DND-41 (cell line): Measurements from ENCODE around the gene ZNF343.

Experiments
- ATAC-seq: fragments of 200-7000 bp; cut with Tn5 transposase; 3 replicates; pipeline ENCODE4 v1.9.1; 2021; ENCODE audit warnings: low read depth; ENCODE audit not compliant: insufficient read depth
- DNase-seq: peaks from one replicate; pipeline ENCODE4 v3.0.0-alpha.2; 2020
- H2AFZ ChIP-seq: 2 replicates; pipeline ENCODE4 v1.6.0; 2012; ENCODE audit warnings: low read depth, low read length
- H3K27ac ChIP-seq: 2 replicates; pipeline ENCODE4 v1.5.1; 2012; ENCODE audit warnings: low read length, inconsistent platforms
- H3K27me3 ChIP-seq: fragments of 200-600 bp; sonication (generic); 2 replicates; pipeline ENCODE4 v1.6.0; 2012; ENCODE audit warnings: low read length, mild to moderate bottlenecking, inconsistent platforms; ENCODE audit not compliant: insufficient read depth, poor library complexity
- H3K36me3 ChIP-seq: 2 replicates; pipeline ENCODE4 v1.5.1; 2012; ENCODE audit warnings: low read length, inconsistent platforms; ENCODE audit not compliant: insufficient read depth
- H3K4me1 ChIP-seq: 2 replicates; pipeline ENCODE4 v1.5.1; 2012; ENCODE audit warnings: mild to moderate bottlenecking, low read length; ENCODE audit not compliant: insufficient read depth
- H3K4me2 ChIP-seq: 2 replicates; pipeline ENCODE4 v1.6.0; 2012; ENCODE audit warnings: mild to moderate bottlenecking, moderate library complexity, low read length, inconsistent platforms; ENCODE audit not compliant: insufficient read depth
- H3K4me3 ChIP-seq, 2 experiments: fragments of 200-600 bp in 1 of 2; shearing (Covaris generic) in 1 of 2; 2 replicates each; pipeline ENCODE4 v1.5.1; 2012 to 2016; ENCODE audit warnings: inconsistent platforms in 2 of 2, low read length in 2 of 2, mild to moderate bottlenecking in 2 of 2, low read depth in 1 of 2, moderate library complexity in 1 of 2
- H3K79me2 ChIP-seq: 2 replicates; pipeline ENCODE4 v1.6.0; 2012; ENCODE audit warnings: low read length, inconsistent platforms; ENCODE audit not compliant: insufficient read depth
- H3K9ac ChIP-seq: 2 replicates; pipeline ENCODE4 v1.6.0; 2012; ENCODE audit warnings: low read depth, mild to moderate bottlenecking, inconsistent platforms, low read length, moderate library complexity
- H3K9me3 ChIP-seq: 2 replicates; pipeline ENCODE4 v1.5.1; 2012; ENCODE audit warnings: low read length, moderate library complexity, mild to moderate bottlenecking, inconsistent platforms; ENCODE audit not compliant: insufficient read depth, severe bottlenecking
- H4K20me1 ChIP-seq: 2 replicates; pipeline ENCODE4 v1.6.0; 2012; ENCODE audit warnings: low read length; ENCODE audit not compliant: insufficient read depth
- EZH2 ChIP-seq: IDR thresholded peaks from 3 replicates; pipeline ENCODE4 v1.6.1; 2012; ENCODE audit warnings: borderline replicate concordance, low read depth, mild to moderate bottlenecking, moderate library complexity, low read length, inconsistent platforms; ENCODE audit not compliant: severe bottlenecking
- TF ChIP-seq, protein P1 (sequence below): IDR thresholded peaks from 2 replicates; pipeline ENCODE4 v1.5.1; 2012; ENCODE audit warnings: borderline replicate concordance, low read length, moderate library complexity, mild to moderate bottlenecking; ENCODE audit not compliant: poor library complexity, severe bottlenecking; ENCODE audit errors: extremely low read depth

The ZNF343 gene

DNA sequence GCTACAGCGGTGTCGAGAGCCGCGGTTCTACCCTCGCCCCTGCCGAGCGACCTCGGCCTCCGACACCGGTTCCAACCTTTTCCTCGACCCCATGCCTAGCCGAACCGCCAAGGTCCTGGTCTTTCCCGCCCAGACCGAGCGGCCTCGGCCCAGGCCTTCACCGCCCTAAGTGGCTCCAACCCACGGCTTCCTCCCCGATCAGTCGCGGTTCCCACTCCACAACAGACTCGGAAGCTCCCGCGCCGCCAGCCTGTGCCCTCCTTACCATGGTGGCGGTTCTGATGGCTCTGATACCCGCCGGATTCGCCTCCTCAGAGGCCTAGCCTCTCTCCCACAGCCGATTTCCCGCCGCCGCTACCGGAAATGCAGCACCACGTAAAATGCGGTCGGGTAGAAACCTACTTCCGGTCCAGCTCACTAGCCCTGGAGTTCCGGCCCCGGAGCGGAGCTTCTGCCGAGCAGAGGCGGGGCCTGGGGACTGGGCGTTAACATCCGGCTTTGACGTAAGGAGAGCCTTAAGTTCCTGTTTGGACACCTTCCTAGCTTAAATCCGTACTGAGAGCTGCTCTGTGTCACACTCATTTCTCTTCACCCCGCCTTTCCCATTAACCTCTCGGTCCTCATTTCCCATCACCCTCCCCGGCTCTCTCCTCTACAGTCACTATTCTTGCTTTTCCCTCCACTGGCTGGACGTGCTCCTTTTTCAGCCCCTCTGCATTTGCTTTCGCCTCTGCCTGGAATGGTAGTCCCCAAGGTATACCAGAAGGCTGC is 38.1 kb downstream of the ZNF343 start, which contains the start of gene SNRPB:
Gene SNRPB, minus strand, starts transcription at position 367 of the 771 bp plus-strand sequence. Its CDS starts 99 bp downstream, at position 268.
- Histone ChIP-seq H3K9me3 (no peaks in the 10 kb centered on the region), H3K4me3 (peak within 1 kb of the TSS; percentile 92 to 99), H2AFZ (peak within 1 kb of the TSS; percentile 74), H3K79me2 (peaks cover 50% of the 10 kb centered on the region), H4K20me1 (peaks cover 44% of the 10 kb centered on the region), H3K27ac (peak within 1 kb of the TSS; percentile 95), H3K27me3 (no peaks in the 10 kb centered on the region), H3K4me2 (peak within 1 kb of the TSS; percentile 63), H3K4me1 (peaks cover 43% of the 10 kb centered on the region), H3K36me3 (peaks cover 47% of the 10 kb centered on the region), H3K9ac (peak within 1 kb of the TSS; percentile 95)
- DNase-seq = peak; percentile 99
- ATAC-seq = peak; percentile 94
- TF ChIP-seq, protein P1, sequence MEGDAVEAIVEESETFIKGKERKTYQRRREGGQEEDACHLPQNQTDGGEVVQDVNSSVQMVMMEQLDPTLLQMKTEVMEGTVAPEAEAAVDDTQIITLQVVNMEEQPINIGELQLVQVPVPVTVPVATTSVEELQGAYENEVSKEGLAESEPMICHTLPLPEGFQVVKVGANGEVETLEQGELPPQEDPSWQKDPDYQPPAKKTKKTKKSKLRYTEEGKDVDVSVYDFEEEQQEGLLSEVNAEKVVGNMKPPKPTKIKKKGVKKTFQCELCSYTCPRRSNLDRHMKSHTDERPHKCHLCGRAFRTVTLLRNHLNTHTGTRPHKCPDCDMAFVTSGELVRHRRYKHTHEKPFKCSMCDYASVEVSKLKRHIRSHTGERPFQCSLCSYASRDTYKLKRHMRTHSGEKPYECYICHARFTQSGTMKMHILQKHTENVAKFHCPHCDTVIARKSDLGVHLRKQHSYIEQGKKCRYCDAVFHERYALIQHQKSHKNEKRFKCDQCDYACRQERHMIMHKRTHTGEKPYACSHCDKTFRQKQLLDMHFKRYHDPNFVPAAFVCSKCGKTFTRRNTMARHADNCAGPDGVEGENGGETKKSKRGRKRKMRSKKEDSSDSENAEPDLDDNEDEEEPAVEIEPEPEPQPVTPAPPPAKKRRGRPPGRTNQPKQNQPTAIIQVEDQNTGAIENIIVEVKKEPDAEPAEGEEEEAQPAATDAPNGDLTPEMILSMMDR = peak; percentile 2
- TF ChIP-seq EZH2 = no peak

DNA sequence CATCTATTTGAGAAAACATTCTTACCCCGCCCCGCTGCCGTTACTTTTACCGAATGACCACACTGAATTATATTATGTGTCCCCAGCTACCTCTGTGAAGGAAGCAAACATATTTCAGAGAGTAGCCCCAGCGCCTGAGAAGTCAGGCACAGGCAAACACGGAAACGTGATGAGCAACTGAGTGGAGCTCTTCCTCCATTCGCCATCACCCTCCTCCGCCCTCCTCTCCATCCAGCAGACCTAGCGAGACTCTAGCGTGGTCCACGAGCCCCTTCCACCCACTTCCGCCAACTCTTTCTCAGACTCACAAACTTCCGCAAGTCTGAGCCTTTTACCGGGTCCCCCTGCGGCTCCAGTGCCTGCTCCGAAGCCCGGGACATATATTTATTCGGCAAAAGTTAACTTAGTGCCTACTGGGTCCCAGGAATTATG is 38.7 kb downstream of the ZNF343 start:
- H3K9ac ChIP-seq = peak overlapping the region; percentile 95
- peak overlapping the region; percentile 63 for H3K4me2 ChIP-seq
- no peaks in the 10 kb centered on the region for H3K9me3 ChIP-seq
- ATAC-seq = peak; percentile 70
- H3K27ac ChIP-seq = peak overlapping the region; percentile 95
- peaks cover 53% of the 10 kb centered on the region for H3K36me3 ChIP-seq
- peak; percentile 79 for DNase-seq
- H3K4me3 ChIP-seq = peak overlapping the region; percentile 92 to 99
- H2AFZ ChIP-seq = peak overlapping the region; percentile 74
- H3K79me2 ChIP-seq = peaks cover 55% of the 10 kb centered on the region
- peaks cover 43% of the 10 kb centered on the region for H3K4me1 ChIP-seq
- H4K20me1 ChIP-seq = peaks cover 50% of the 10 kb centered on the region
- no peaks in the 10 kb centered on the region for H3K27me3 ChIP-seq
- TF ChIP-seq, protein P1 = no peak
- TF ChIP-seq EZH2 = no peak

DNA sequence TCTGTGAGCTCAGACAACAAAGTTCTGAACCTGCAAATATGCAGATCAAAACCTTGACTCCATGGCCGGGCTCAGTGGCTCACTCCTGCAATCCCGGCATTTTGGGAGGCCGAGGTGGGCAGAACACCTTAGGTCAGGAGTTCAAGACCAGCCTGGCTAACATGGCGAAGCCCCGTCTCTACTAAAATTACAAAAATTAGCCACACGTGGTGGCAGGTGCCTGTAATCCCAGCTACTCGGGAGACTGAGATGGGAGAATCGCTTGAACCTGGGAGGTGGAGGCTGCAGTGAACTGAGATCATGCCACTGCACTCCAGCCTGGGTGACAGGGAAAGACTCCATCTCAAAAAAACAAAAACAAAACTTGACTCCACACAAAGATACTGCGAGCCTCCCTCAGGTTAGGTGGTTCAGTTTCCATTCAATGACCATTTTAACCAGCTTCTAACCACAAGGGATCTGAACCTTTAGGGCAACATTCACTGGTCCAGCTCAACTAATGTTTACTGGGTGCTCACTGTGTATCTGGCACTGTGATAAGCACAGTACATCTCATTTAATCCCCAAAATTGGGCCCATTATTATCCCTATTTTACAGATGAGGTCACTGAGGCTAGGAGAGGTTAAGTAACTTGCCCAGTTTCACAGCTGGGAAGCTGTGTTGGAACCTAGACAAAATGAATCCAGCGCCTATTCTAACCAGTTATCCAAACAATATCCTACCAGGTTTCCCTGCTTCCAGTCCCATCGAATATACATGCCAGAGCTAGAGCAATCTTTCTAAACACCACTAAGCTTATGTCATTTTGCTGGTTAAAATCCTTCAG is 39.9 kb downstream of the ZNF343 start:
- Histone ChIP-seq H2AFZ (no peak overlapping the region), H3K9me3 (no peaks in the 10 kb centered on the region), H3K4me1 (peaks cover 43% of the 10 kb centered on the region), H3K27me3 (no peaks in the 10 kb centered on the region), H3K27ac (peak overlapping the region; percentile 95), H3K9ac (peak overlapping the region; percentile 95), H3K36me3 (peaks cover 65% of the 10 kb centered on the region), H3K79me2 (peaks cover 66% of the 10 kb centered on the region), H4K20me1 (peaks cover 61% of the 10 kb centered on the region), H3K4me2 (peak overlapping the region; percentile 63), H3K4me3 (peak overlapping the region; percentile 92 to 99; a peak in 3 of 4 replicates)
- ATAC-seq (no peak), DNase-seq (no peak)
- TF ChIP-seq, protein P1 = no peak
- no peak for TF ChIP-seq EZH2
